AG09319 (cell line): Measurements from ENCODE around the gene MAPK1.
"Not testable (repeated sequence)": the region's sequence is repeated elsewhere in the genome, so short reads cannot be mapped to it uniquely, and the experiment has no call there.

Experiments
- DNase-seq: peaks from one replicate; pipeline ENCODE4 v3.0.0-alpha.2; 2010; ENCODE audit warnings: low read depth; ENCODE audit errors: extremely low read depth
- TF ChIP-seq, protein P1 (sequence below): IDR thresholded peaks from 2 replicates; pipeline ENCODE4 v1.5.1; 2011; ENCODE audit warnings: low read depth, mild to moderate bottlenecking, inconsistent platforms, low read length, moderate library complexity

Gene MAPK1

DNA sequence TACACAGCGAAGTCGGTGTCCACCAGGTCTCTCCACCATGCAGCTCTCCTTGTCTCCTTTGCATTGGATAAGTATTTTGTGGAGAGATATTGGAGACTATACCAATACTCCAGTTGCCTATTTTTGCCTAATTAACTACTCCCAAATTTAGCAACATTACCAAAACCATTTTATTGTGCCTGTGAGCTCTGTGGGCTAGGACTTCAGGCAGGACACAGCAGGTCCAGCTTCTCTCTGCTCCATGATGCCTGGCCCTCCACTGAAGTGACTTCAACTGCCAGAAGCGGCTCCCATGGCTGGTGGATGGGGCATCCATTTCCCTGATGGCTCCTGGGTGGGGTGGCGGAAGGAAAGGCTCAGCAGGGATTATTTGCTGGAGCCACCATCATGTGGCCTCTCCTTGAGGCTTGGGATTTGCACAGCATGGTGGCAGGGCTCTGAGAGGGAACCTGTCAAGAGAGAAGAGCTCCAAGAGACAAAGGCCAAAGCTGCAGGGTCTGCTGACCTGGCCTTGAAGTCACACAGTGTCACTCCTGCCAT, 36.9 kb upstream of the MAPK1 start:
- TF ChIP-seq, protein P1, sequence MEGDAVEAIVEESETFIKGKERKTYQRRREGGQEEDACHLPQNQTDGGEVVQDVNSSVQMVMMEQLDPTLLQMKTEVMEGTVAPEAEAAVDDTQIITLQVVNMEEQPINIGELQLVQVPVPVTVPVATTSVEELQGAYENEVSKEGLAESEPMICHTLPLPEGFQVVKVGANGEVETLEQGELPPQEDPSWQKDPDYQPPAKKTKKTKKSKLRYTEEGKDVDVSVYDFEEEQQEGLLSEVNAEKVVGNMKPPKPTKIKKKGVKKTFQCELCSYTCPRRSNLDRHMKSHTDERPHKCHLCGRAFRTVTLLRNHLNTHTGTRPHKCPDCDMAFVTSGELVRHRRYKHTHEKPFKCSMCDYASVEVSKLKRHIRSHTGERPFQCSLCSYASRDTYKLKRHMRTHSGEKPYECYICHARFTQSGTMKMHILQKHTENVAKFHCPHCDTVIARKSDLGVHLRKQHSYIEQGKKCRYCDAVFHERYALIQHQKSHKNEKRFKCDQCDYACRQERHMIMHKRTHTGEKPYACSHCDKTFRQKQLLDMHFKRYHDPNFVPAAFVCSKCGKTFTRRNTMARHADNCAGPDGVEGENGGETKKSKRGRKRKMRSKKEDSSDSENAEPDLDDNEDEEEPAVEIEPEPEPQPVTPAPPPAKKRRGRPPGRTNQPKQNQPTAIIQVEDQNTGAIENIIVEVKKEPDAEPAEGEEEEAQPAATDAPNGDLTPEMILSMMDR: no peak

DNA sequence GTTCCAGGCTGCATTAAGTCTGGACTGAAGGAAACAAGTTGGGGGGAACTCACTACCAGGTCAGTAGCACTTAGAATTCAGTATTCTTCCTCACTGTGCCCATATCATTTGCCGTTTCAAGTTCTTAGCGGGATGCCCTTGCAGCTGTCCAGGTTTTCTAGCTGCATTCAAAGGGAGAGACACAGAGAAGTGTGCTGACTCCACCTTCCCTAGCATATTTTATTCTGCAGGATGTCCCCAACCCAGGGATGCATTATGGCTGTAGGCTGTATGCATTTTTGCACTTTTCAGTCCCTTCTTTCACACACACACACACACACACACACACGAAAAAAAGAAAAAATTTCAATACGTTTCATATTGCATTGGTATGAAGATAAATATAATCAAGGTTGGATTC, 35.8 kb upstream of the MAPK1 start:
- TF ChIP-seq, protein P1: no peak

More for the DNA sequence above, 36.9 kb upstream of the MAPK1 start:
- no peak for DNase-seq

DNA sequence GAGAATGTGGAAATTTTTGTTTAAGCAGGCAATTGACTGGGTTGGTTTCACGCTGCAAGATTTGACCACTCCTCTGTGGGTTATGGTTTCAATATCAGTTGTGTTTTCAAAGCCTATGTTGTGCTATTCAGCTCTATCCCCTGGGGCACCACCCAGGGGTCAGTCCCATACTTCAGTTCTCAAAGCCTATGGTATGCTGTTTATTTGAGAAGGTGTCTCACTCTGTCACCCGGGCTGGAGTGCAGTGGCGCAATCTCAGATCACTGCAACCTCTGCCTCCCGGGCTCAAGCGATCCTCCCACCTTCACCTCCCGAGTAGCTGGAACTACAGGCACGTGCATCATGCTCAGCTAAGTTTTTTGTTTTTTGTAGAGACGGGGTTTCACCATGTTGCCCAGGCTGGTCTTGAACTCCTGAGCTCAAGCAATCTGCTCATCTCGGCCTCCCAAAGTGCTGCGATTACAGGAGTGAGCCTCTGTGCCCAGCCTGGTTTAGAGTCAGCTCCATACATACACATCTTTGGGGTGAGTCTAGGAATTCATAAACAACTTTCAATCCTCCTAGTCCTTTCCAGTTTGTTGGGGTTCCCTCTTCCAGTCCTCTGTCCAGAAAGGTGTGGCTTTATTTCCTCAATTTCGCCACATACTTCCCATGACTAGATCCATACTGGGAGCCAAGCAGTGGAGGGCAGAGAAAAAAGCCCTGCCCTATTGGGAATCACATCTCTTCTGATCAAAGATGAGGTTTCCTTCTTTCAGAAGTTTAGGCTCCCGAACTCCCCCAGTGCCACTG, 35.0 kb upstream of the MAPK1 start:
- TF ChIP-seq, protein P1: no peak
- no peak for DNase-seq

More for the DNA sequence above, 35.8 kb upstream of the MAPK1 start:
- DNase-seq: no peak

DNA sequence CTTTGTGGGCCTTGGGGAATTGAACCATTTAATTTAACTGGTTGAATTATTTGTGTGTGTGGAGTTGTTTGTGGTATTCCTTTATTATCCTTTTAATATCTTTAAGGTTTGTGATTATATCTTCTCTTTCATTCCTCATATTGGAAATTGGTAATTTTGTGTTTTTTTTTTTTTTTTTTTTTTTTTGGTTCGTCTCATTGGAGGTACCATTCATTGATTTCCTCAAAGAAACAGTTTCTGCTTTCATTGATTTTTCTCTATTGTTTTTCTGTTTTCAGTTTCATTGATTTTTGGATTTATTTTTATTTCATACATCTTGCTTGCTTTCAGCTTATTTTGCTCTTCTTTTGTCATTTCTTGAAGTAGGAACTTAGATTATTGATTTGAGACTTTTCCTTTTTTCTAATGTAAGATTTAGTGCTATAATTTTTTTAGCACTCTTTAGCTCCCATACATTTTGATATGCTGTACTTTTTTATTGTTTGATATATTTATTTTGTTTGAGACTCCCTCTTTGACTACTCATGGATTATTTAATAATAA, 31.0 kb upstream of the MAPK1 start:
- DNase-seq: no peak
- TF ChIP-seq, protein P1: no peak

DNA sequence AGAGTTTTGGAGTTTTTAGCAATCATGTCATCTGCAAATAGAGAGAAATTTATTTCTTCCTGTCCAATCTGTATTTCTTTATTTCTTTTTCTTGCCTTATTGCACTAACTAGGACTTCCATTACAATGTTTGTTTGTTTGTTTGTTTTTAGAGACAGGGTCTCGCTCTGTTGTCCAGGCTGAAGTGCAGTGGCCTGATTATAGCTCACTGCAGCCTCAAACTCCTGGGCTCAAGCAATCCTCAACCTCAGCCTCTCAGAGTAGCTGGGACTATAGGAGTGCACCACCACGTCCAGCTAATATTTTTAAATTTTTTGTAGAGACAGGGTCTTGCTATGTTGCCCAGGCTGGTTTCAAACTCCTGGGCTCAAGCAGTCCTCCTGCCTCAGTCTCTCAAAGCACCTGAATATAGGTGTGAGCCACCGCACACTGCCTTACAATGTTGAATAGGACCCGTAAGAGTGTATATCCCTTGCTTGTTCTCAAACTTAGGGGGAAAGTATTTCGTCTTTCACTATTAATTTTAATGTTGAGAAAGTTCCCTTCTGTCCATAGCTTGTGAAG, 29.6 kb upstream of the MAPK1 start:
- TF ChIP-seq, protein P1: no peak
- DNase-seq: no peak

DNA sequence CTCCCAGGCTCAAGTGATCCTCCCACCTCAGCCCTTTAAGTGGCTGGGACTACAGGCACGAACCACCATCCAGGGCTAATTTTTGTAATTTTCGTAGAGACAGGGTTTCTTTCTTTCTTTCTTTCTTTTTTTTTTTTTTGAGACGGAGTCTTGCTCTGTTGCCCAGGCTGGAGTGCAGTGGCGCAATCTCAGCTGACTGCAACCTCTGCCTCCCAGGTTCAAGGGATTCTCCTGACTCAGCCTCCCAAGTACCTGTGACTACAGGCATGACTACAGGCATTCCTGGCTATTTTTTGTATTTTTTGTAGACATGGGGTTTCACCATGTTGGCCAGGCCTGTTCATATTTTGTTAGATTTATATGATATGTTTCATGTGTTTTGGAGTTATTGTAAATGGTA, 28.8 kb upstream of the MAPK1 start:
- DNase-seq: not testable (repeated sequence)

DNA sequence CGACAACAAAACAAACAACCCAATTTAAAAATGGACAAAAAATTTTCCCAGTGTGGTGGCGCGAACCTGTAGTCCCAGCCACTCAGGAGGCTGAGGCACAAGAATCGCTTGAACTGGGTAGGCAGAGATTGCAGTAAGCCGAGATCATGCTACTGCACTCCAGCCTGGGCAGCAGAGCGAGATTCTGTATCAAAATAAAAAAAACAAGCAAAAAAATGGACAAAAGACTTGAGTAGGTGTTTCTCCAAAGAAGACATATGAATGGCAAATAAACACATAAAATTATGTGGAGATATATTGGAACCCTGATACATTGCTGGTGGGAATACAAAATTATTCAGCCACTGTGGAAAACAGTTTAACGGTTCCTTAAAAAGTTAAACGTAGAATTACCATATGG, 27.4 kb upstream of the MAPK1 start:
- TF ChIP-seq, protein P1: no peak
- DNase-seq: no peak
